IPS DF 6.9 (cell line): ENCODE data around the gene KIF27.

ENCODE experiments used
- DNase-seq: peaks from one replicate; pipeline ENCODE4 v3.0.0-alpha.2; 2013; ENCODE audit warnings: low read depth, low spot score
- H3K27ac ChIP-seq: one replicate; pipeline ENCODE4 v1.5.1; 2013; ENCODE audit warnings: low read length, control low read depth
- H3K27me3 ChIP-seq: 2 replicates; pipeline ENCODE4 v1.6.1; 2013; ENCODE audit warnings: mild to moderate bottlenecking, low read length; ENCODE audit not compliant: control insufficient read depth, insufficient read depth
- H3K36me3 ChIP-seq: 2 replicates; pipeline ENCODE4 v1.6.1; 2013; ENCODE audit warnings: low read length; ENCODE audit not compliant: control insufficient read depth, insufficient read depth
- H3K4me1 ChIP-seq: 2 replicates; pipeline ENCODE4 v1.6.1; 2013; ENCODE audit warnings: low read length; ENCODE audit not compliant: control insufficient read depth, insufficient read depth
- H3K4me3 ChIP-seq: 2 replicates; pipeline ENCODE4 v1.5.1; 2013; ENCODE audit warnings: mild to moderate bottlenecking, low read length
- H3K9me3 ChIP-seq: 2 replicates; pipeline ENCODE4 v1.6.1; 2013; ENCODE audit warnings: low read length, inconsistent platforms; ENCODE audit not compliant: control insufficient read depth, insufficient read depth
- WGBS: extraction: QIAGEN DNeasy Blood & Tissue Kit; methylation state at CpG from one replicate; pipeline ENCODE4 v1.1.7; 2013; ENCODE audit warnings: mixed read lengths, missing lambda C conversion rate; ENCODE audit not compliant: insufficient read length, insufficient coverage; 5-methylcytosine and 5-hydroxymethylcytosine counted together

KIF27 gene, protein sequence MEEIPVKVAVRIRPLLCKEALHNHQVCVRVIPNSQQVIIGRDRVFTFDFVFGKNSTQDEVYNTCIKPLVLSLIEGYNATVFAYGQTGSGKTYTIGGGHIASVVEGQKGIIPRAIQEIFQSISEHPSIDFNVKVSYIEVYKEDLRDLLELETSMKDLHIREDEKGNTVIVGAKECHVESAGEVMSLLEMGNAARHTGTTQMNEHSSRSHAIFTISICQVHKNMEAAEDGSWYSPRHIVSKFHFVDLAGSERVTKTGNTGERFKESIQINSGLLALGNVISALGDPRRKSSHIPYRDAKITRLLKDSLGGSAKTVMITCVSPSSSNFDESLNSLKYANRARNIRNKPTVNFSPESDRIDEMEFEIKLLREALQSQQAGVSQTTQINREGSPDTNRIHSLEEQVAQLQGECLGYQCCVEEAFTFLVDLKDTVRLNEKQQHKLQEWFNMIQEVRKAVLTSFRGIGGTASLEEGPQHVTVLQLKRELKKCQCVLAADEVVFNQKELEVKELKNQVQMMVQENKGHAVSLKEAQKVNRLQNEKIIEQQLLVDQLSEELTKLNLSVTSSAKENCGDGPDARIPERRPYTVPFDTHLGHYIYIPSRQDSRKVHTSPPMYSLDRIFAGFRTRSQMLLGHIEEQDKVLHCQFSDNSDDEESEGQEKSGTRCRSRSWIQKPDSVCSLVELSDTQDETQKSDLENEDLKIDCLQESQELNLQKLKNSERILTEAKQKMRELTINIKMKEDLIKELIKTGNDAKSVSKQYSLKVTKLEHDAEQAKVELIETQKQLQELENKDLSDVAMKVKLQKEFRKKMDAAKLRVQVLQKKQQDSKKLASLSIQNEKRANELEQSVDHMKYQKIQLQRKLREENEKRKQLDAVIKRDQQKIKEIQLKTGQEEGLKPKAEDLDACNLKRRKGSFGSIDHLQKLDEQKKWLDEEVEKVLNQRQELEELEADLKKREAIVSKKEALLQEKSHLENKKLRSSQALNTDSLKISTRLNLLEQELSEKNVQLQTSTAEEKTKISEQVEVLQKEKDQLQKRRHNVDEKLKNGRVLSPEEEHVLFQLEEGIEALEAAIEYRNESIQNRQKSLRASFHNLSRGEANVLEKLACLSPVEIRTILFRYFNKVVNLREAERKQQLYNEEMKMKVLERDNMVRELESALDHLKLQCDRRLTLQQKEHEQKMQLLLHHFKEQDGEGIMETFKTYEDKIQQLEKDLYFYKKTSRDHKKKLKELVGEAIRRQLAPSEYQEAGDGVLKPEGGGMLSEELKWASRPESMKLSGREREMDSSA (N-terminal part only)

DNA sequence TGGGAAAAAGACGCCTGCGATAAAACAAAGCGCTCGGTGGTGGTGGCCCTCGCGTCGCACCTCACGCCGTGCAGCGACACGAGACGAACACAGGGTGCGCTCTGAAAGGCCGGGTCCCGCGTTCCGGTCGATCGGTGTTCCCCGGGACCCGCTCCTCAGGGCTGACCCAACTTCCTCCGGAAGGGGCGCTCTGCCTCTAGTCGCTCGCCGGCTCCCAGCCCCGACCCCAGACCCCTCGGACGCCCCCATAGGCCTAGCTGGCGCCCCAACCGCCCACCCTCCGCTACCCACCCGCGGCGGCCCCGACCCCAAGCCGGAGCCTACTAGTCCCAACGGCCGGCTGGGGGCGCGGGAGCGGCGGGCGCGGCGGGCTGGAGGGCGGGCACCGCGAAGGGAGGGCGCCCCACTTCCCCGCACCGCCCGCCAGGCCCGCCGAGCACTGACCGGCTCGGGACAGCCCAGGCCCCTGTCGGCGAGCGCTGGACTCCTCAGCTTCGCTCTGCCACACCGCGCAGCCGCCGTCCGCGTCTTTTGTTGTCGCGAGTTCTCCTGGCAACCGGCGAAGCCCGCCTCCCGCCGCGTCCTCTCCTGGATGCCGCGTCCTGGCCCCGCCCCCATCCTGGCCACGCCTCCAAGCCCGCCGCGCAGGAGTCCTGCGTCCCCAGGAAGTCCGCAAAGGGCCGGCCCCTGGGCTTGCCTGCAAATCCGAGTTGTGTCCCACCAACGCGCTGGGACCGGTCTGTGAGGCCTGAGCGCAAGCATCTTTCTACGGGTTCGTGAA lies at the start of gene KIF27:
KIF27 (minus strand) TSS at position 506 of the 781 bp plus-strand sequence. CDS start 5,841 bp downstream, outside the sequence.
- Histone ChIP-seq H3K4me1 (no peaks in the 10 kb centered on the region), H3K36me3 (no peaks in the 10 kb centered on the region), H3K27ac (no peak within 1 kb of the TSS), H3K9me3 (no peaks in the 10 kb centered on the region), H3K4me3 (peak within 1 kb of the TSS; percentile 55; the same call in 1 of the 2 replicates), H3K27me3 (no peaks in the 10 kb centered on the region)
- no CpG with 5 or more reads among the region's 92 CpGs for WGBS
- DNase-seq = peak; percentile 90

DNA sequence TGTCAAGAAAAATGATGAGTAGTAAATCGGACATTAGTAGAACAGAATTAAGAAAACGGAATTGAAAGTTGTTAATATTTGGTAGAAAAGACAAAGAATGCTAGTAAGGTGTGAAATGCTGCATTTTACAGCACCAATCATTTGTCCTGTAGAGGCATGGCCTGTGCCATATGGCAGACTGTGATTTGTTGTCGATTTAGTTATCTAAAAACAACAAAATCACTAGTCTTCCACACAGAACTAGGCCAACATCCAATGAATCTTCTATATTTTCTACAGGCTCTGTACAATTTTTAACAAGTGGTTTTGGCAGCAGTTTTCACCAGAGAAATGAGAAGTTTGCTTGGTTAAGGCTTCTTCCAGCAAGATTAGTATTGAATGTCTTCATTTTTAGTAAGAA lies 48.4 kb upstream of the KIF27 start:
- DNase-seq = no peak
- no peak overlapping the region for H3K27ac ChIP-seq

DNA sequence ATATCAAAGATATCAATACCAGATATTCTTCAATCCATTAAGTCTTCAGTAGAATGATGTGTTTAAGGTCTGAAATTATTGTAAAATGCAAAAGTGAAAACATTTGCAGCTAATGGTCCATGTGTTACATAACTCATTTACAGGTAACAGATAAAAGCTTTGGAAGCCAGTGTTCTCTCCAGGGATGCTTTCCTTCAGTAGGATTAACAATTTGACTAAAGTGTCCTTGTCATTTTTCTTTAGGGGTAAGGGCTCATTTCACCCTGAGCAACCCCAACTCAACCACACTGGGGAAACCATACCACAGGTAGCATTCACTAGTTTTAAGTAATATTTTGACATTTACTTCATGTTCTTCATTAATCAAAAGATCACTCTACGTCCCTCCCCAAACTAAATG lies 45.8 kb upstream of the KIF27 start:
- no peaks in the 10 kb centered on the region for H3K4me1 ChIP-seq
- WGBS = no CpG with 5 or more reads among the region's 1 CpG
- no peaks in the 10 kb centered on the region for H3K9me3 ChIP-seq
- H3K27me3 ChIP-seq = no peaks in the 10 kb centered on the region
- H3K36me3 ChIP-seq = peaks cover 12% of the 10 kb centered on the region; the same call in 1 of the 2 replicates
- H3K4me3 ChIP-seq = no peak overlapping the region
- no peak overlapping the region for H3K27ac ChIP-seq
- no peak for DNase-seq

More for the DNA sequence above, 48.4 kb upstream of the KIF27 start:
- H3K27me3 ChIP-seq = no peaks in the 10 kb centered on the region
- peaks cover 30% of the 10 kb centered on the region; the same call in 1 of the 2 replicates for H3K36me3 ChIP-seq
- no peak overlapping the region for H3K4me3 ChIP-seq
- H3K9me3 ChIP-seq = no peaks in the 10 kb centered on the region
- no peaks in the 10 kb centered on the region for H3K4me1 ChIP-seq
- WGBS = 100% methylated on average over 2 of the region's 3 CpGs

DNA sequence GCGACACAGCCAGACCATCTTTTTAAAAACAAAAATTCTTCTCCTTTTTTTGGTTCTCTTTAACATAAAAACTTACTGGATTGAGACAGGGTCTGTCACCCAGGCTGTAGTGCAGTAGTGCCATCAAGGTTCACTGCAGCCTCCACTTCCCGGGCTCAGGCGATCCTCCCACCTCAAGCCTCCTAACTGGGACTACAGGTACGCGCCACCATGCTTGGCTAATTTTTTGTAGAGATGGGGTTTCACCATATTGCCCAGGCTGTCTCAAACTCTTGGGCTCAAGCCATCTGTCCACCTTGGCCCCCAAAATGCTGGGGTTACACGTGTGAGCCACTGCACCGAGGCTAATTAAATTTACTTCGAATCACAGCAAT lies 45.0 kb upstream of the KIF27 start:
- Histone ChIP-seq H3K27me3 (no peaks in the 10 kb centered on the region), H3K9me3 (no peaks in the 10 kb centered on the region), H3K27ac (no peak overlapping the region), H3K4me3 (no peak overlapping the region), H3K4me1 (no peaks in the 10 kb centered on the region), H3K36me3 (peaks cover 5% of the 10 kb centered on the region; the same call in 1 of the 2 replicates)
- DNase-seq = no peak
- no CpG with 5 or more reads among the region's 8 CpGs for WGBS

DNA sequence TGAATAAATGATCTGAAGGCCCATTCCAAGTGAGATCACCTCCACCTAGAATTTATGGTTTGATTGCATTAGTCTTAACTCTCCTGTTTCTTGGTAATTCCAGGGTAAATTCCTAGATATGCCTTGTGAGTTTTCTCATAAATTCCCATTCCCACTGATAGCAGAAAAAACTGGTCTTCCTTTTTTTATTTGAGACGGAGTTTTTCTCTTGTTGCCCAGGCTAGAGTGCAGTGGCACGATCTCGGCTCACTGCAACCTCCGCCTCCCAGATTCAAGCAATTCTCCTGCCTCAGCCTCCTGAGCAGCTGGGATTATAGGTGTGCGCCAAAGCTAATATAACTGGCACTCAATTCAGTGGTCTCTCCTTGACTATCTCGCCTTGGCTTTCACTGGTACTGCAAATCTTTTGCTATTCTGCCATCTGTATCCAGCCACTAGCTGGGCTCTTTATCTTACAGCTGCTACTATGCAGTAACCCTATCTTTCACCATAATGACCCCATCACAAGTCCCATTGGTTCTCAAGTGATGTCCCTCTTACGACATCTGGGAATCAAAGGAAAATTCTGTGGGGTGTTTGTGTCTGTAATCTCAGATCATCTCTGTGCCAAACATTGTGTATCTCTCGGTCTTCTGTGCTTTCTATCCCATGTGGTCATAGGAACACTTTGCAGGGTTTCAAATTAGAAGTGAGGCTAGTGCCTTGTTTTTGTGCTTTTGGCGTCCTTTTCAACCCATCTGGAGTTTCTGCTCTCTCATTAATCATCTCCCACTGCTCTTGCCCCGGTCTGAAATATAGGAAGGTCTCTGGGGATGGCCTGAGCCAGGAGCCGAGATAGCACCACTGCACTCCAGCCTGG lies 44.3 kb upstream of the KIF27 start:
- Histone ChIP-seq H3K4me3 (no peak overlapping the region), H3K27ac (no peak overlapping the region), H3K4me1 (no peaks in the 10 kb centered on the region), H3K36me3 (peaks cover 3% of the 10 kb centered on the region; the same call in 1 of the 2 replicates), H3K27me3 (no peaks in the 10 kb centered on the region), H3K9me3 (no peaks in the 10 kb centered on the region)
- WGBS = no CpG with 5 or more reads among the region's 11 CpGs
- DNase-seq = no peak

DNA sequence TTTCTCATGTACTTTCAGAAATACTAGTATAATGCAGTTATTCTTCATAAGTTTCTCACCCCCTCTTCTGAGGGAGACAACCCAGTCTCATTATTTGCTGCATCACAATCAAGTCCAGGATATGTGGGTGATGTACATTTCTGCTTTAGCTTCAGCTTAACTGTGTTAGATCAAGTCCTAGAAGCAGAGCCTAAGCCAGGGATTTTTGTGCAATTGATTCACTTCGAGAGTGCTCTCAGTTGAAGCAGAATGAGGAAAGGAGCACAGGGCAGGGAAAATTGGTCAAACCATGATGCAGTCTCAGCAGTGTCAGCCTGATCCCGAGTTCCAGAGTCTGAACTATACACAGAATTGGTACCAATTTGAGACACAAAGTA lies 43.7 kb upstream of the KIF27 start:
- H3K4me1 ChIP-seq = no peaks in the 10 kb centered on the region
- peaks cover 3% of the 10 kb centered on the region; the same call in 1 of the 2 replicates for H3K36me3 ChIP-seq
- H3K27ac ChIP-seq = no peak overlapping the region
- H3K4me3 ChIP-seq = no peak overlapping the region
- no peaks in the 10 kb centered on the region for H3K9me3 ChIP-seq
- H3K27me3 ChIP-seq = no peaks in the 10 kb centered on the region
- DNase-seq = no peak
- WGBS = no CpG with 5 or more reads among the region's 2 CpGs

DNA sequence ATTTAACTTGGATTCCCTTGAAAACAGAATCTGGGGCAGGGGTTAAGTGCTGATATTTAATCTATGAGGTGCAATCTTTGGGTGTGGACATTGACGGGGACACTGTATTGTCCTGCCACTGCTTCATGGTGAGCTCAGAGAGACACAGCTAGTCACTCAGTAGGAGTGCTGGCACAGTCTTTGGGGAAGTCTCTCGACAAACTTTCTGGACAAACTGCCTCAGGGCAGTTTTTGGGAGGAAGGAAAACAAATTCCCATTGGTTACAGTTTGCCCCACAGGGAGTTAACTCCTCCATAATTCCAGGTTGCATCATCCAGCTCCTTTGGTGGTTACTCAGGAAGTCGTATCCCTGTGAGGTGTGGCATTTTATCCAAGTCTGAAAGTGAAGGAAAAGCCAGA lies 40.9 kb upstream of the KIF27 start:
- WGBS = no CpG with 5 or more reads among the region's 3 CpGs
- no peak overlapping the region for H3K4me3 ChIP-seq

DNA sequence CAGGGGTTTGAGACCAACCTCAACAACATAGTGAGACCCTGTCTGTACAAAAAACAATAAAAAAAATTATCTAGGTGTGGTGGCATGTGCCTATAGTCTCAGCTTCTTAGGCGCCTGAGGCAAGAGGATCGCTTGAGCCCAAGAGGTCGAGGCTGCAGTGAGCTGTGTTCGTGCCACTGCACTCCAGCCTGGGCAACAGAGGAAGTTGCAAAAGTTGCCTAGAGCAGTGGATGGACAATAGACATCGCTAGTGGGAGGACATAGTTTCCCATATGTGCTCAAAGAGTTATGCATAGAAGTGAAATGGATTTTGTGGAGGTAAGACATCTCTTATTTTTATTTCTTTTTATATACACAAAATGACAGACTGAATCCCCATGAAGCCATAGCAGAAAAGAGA lies 39.8 kb upstream of the KIF27 start:
- Histone ChIP-seq H3K27me3 (no peaks in the 10 kb centered on the region), H3K36me3 (no peaks in the 10 kb centered on the region), H3K9me3 (no peaks in the 10 kb centered on the region), H3K4me1 (no peaks in the 10 kb centered on the region), H3K27ac (no peak overlapping the region), H3K4me3 (no peak overlapping the region)
- no peak for DNase-seq
- no CpG with 5 or more reads among the region's 5 CpGs for WGBS

More for the DNA sequence above, 40.9 kb upstream of the KIF27 start:
- Histone ChIP-seq H3K9me3 (no peaks in the 10 kb centered on the region), H3K4me1 (no peaks in the 10 kb centered on the region), H3K36me3 (no peaks in the 10 kb centered on the region), H3K27ac (no peak overlapping the region), H3K27me3 (no peaks in the 10 kb centered on the region)
- no peak for DNase-seq

DNA sequence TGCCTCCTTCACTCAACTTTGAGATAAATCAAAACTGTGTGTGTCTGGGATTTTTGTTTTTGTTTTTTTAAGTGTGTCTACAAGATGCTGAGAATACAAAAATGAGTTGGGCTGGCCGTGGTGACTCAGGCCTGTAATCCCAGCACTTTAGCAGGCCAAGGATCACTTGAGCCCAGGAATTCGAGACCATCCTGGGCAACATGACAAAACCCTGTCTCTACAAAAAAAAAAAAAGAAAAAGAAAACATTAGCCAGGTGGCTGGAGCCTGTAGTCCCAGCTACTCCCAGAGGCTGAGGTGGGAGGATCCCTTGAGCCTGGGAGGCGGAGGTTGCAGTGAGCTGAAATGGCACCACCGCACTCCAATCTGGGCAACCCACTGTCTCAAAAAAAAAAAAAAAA lies 37.8 kb upstream of the KIF27 start:
- no peaks in the 10 kb centered on the region for H3K36me3 ChIP-seq
- no peaks in the 10 kb centered on the region for H3K9me3 ChIP-seq
- no peak overlapping the region for H3K27ac ChIP-seq
- no peak for DNase-seq
- no peaks in the 10 kb centered on the region for H3K4me1 ChIP-seq
- H3K4me3 ChIP-seq = no peak overlapping the region
- H3K27me3 ChIP-seq = no peaks in the 10 kb centered on the region
- no CpG with 5 or more reads among the region's 4 CpGs for WGBS
